Measurements from ENCODE around the gene CTNNA2. TPM values are rescaled to one million over a fixed set of nuclear protein-coding genes. Genes with fewer than 3 reads are reported as not detected.

CTNNA2 gene
- total RNA-seq, 2 experiments from 2014 or later = not detected

DNA sequence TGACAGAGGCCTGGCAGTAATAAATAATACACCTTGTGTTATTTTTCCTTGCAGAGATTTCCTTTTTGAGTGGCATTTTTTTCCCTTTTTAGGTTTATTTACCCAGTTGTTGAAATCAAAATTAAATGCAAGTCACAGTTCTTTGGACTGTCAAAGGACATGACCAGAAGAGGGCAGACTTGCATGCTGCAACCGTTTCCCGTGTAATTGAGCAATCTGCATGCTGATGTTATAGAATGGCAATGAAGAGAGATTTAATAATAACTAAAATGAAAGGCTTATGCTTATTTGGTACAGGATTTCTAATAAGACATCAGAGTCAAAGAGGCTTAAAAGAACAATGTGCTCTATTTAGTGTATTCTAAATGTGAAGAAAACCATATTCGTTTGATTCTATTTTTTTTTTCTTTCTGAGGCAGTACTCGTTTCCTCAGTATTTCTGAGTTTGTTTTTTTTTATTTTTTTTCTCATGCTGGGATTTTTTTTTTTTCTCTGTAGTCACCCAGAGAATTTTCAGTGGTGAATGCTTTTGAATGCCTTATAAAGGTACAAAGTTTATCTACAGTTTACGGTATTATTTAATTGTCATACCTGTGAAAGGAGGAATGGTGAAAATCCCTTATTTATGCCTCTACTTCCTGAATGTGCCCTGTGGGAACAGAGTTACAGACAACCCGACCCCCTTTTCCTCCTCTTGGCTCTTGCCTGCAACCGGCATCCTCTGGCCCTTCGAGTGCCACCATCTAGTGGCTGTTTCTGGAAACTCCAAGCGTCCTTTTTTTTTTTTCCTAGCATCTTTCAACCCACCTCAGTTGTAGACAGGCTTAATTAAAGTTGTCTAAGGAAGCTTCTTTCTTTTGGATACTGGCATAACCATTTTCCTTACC, 423.2 kb downstream of the CTNNA2 start:
- ATAC-seq = no peak
- Mint-ChIP-seq H3K9me3 (ENCODE audit: low read depth) (no peaks in the 10 kb centered on the region), H3K27me3 (no peaks in the 10 kb centered on the region), H3K36me3 (no peaks in the 10 kb centered on the region), H3K27ac (no peak overlapping the region), H3K4me3 (no peak overlapping the region), H3K4me1 (no peaks in the 10 kb centered on the region)
- DNase-seq = no peak
- CTCF ChIA-PET = no interaction called here

DNA sequence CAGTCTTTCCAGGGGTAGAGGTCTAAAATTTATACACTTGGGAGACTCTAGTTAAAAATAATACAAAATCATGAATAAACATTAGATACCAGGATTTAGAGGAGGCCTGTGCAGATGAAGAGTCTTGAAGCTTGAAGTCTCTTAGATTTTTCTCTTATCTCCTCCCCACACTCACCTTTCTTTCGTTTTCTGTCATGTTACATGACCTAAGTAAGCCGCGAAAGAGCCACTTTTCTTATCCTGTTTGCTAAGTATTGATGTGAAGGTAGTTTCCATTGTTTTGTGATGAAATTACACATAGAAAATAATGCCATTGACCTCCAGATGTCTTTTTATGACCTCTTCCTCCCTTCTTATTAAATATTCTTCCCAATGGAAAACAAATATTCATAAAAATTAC, 423.9 kb downstream of the CTNNA2 start:
- Mint-ChIP-seq H3K4me3 (no peak overlapping the region), H3K27me3 (no peaks in the 10 kb centered on the region), H3K36me3 (no peaks in the 10 kb centered on the region), H3K9me3 (ENCODE audit: low read depth) (no peaks in the 10 kb centered on the region), H3K27ac (no peak overlapping the region), H3K4me1 (no peaks in the 10 kb centered on the region)
- CTCF ChIA-PET = no interaction called here
- no peak for ATAC-seq
- no peak for DNase-seq

DNA sequence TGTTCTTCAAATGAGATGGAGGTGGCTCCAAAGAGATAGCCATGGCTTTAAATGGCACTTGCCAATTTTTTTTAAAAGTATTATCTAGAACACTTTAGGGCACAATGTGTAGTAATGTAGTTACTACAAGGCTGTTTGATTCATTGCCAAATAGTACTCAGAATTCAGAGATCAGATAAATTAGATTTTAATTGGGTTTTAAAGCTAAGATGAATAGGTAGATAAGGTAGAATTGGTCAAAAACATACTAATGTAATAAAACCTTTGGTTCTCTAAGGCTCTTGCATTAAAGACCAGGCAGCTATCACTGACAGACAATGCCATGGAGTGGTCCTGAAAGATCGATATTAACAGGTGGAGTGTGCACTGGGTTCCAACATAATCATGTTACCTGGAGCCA, 425.8 kb downstream of the CTNNA2 start:
- DNase-seq (no peak), ATAC-seq (no peak)
- no peaks in the 10 kb centered on the region for H3K36me3 Mint-ChIP-seq
- no peaks in the 10 kb centered on the region for H3K4me1 Mint-ChIP-seq
- H3K4me3 Mint-ChIP-seq = no peak overlapping the region
- no peaks in the 10 kb centered on the region for H3K27me3 Mint-ChIP-seq
- CTCF ChIA-PET = no interaction called here
- no peaks in the 10 kb centered on the region for H3K9me3 Mint-ChIP-seq (ENCODE audit: low read depth)
- no peak overlapping the region for H3K27ac Mint-ChIP-seq

DNA sequence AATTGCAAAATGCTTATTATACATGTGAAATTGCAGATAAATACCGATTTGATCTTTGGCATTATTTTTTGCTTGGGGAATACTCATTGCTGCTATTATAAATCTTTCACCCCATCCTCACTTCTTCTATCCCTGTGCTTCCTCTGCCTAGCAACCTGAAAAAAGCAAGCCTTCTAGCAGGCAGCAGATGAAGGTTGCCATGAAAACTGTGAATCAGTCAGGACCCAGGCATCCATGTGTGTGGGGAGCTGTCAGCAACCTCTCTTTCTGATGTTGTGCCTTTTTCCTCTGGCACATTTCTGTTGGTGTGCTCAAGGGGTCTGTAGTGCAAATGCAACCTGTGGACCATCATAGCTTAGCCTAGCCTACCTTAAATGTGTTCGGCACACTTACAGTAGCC, 427.5 kb downstream of the CTNNA2 start:
- Mint-ChIP-seq H3K4me3 (no peak overlapping the region), H3K27me3 (no peaks in the 10 kb centered on the region), H3K4me1 (no peaks in the 10 kb centered on the region), H3K9me3 (ENCODE audit: low read depth) (no peaks in the 10 kb centered on the region), H3K36me3 (no peaks in the 10 kb centered on the region), H3K27ac (no peak overlapping the region)
- ATAC-seq (no peak), DNase-seq (no peak)
- CTCF ChIA-PET = no interaction called here

DNA sequence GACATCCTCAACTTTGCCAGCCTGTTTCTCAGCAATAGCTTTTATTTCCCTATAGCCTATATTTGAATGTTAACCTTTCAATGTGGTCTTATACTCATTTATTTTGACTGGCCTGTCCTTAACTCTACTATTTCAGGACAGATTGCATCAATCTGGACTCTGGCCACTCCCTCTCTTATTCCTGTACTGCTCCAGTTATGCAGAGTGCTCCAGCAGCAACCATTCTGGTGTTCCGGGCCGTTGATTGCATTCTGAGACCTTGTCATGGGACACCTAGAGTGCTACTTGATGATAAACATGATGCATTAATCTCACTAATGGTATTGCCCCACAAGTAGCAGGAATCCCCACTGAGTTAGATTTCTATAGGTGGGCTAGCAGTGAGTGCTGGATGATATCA, 428.3 kb downstream of the CTNNA2 start:
- no peak for ATAC-seq
- H3K27me3 Mint-ChIP-seq = no peaks in the 10 kb centered on the region
- no peaks in the 10 kb centered on the region for H3K4me1 Mint-ChIP-seq
- no peak overlapping the region for H3K27ac Mint-ChIP-seq
- no peaks in the 10 kb centered on the region for H3K9me3 Mint-ChIP-seq (ENCODE audit: low read depth)
- H3K36me3 Mint-ChIP-seq = no peaks in the 10 kb centered on the region
- no peak overlapping the region for H3K4me3 Mint-ChIP-seq
- DNase-seq = no peak
- CTCF ChIA-PET = no interaction called here

DNA sequence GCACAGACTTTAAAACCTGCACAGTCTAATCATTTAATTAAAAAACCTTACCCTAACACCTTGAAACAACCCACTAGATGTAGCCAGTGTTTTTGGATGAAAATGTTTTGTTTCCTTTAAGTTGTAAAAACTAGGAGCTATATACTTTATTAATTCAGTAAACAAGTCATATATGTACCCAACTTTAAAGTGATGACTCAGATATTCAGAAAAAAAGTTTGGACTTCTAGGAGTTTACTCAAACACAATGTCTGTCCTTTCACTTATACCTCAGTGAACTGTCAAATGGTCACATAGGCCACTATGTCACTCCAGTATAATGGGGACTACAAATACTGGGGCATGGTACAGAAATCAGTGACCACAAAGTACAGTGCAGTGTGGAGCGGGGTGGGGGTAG, 431.4 kb downstream of the CTNNA2 start:
- no peaks in the 10 kb centered on the region for H3K36me3 Mint-ChIP-seq

DNA sequence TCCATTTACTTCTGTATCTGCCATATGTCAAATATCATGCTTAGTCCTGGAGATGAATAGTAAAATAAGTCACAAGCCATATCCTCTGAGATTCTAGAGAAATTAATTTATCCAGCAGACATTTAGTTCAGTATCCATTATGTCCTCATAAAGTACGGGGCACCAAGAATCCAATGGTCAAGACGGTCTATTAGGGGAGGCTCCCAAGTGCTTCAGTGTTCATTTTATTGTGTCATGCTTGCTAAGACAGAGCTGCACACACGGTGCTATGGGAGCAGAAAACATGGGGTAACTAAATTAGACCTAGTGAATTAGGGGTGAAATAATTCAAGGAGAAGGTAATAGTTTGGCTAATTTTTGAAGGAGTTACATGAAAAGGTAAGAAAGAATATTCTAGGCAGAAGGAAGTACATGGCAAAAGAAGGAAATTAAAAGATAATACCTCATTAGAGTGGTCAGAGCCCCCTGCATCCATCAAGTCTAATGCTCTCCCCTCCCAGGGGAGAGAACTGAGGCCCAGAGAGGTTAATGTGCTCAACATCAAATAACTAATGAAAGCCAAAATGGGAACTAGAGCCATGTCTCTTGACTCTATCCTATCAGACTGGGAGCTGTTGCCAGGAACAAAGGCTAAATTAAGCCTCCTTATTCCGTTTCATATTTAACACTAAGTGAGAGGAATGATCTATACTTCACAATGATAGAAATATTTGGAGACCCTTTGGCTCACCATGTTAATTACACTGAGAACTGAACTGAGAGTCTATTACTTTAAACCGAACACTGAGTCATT, 433.0 kb downstream of the CTNNA2 start:
- H3K4me1 Mint-ChIP-seq = no peaks in the 10 kb centered on the region
- no peak for DNase-seq
- no peaks in the 10 kb centered on the region for H3K36me3 Mint-ChIP-seq
- no peak overlapping the region for H3K4me3 Mint-ChIP-seq
- ATAC-seq = no peak
- CTCF ChIA-PET = no interaction called here
- no peaks in the 10 kb centered on the region for H3K27me3 Mint-ChIP-seq
- no peak overlapping the region for H3K27ac Mint-ChIP-seq
- H3K9me3 Mint-ChIP-seq (ENCODE audit: low read depth) = no peaks in the 10 kb centered on the region

More for the DNA sequence above, 431.4 kb downstream of the CTNNA2 start:
- H3K9me3 Mint-ChIP-seq (ENCODE audit: low read depth) = no peaks in the 10 kb centered on the region
- no peak for ATAC-seq
- CTCF ChIA-PET = no interaction called here
- no peak for DNase-seq
- H3K27ac Mint-ChIP-seq = no peak overlapping the region
- no peaks in the 10 kb centered on the region for H3K27me3 Mint-ChIP-seq
- no peaks in the 10 kb centered on the region for H3K4me1 Mint-ChIP-seq
- no peak overlapping the region for H3K4me3 Mint-ChIP-seq

DNA sequence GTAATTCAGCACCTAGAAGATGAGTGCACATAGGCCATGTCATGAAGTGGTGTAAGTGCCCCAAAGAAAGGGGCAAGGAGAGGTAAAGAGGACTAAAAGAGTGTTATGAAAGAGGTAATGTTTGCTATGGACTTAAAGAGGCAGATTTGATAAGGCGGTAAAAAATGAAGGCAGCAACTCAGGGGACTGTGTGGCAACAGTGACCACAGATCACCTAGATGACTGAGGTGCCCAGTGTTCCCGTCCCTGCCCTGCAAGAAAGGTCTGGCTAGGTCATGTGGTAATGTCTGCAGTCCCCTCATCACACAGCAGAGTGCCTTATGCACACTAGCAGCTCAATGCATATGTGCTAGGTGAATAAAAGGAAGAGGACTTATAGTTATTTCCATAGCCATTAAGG, 434.9 kb downstream of the CTNNA2 start:
- ATAC-seq = no peak
- H3K4me3 Mint-ChIP-seq = no peak overlapping the region
- H3K4me1 Mint-ChIP-seq = no peaks in the 10 kb centered on the region
- no peaks in the 10 kb centered on the region for H3K27me3 Mint-ChIP-seq
- H3K9me3 Mint-ChIP-seq (ENCODE audit: low read depth) = no peaks in the 10 kb centered on the region
- CTCF ChIA-PET = no interaction called here
- DNase-seq = no peak
- no peak overlapping the region for H3K27ac Mint-ChIP-seq
- H3K36me3 Mint-ChIP-seq = no peaks in the 10 kb centered on the region

DNA sequence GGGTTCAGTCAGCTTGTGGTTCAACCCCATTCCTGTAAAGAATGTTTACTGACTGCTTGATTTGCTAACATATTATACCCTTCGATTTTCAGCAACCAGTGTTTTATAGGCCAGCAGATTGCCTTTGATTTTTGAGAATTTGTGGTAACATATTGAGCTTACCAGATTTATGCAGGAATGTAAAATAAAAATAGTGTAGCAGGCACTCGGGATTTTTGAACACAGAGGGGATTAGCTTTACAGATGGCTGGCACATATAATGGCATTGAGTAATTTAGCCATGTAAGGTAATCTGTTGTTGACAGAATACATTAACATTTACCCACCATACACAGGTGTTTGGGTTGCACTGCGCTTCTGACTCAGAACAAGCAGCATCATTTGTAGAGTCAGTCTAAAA, 437.7 kb downstream of the CTNNA2 start:
- DNase-seq (no peak), ATAC-seq (no peak)
- H3K9me3 Mint-ChIP-seq (ENCODE audit: low read depth) = peaks cover 3% of the 10 kb centered on the region
- H3K27ac Mint-ChIP-seq = no peak overlapping the region
- H3K36me3 Mint-ChIP-seq = no peaks in the 10 kb centered on the region
- no peaks in the 10 kb centered on the region for H3K27me3 Mint-ChIP-seq
- CTCF ChIA-PET = no interaction called here
- H3K4me1 Mint-ChIP-seq = no peaks in the 10 kb centered on the region
- H3K4me3 Mint-ChIP-seq = no peak overlapping the region

DNA sequence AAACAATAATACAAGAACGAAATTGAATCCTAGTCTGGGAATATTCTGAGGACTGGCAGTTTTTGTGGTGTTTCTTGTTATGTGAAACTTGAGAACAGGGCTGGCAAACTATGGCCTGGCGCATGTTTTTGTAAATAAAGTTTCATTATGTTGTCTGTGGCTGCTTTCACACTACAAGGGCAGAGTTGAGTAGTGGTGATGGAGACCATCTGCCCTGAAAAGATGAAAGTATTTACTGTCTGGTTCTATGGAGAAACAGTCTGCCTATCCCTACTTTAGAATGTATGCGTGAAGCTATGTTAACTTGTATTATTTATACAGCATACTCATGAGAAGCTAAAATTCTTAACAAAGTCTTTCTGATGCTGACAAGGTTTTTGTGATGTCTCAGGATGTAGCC, 439.8 kb downstream of the CTNNA2 start:
- Mint-ChIP-seq H3K27me3 (no peaks in the 10 kb centered on the region), H3K27ac (no peak overlapping the region), H3K4me3 (no peak overlapping the region), H3K4me1 (no peaks in the 10 kb centered on the region), H3K9me3 (ENCODE audit: low read depth) (peaks cover 3% of the 10 kb centered on the region), H3K36me3 (no peaks in the 10 kb centered on the region)
- CTCF ChIA-PET = no interaction called here
- ATAC-seq (no peak), DNase-seq (no peak)

DNA sequence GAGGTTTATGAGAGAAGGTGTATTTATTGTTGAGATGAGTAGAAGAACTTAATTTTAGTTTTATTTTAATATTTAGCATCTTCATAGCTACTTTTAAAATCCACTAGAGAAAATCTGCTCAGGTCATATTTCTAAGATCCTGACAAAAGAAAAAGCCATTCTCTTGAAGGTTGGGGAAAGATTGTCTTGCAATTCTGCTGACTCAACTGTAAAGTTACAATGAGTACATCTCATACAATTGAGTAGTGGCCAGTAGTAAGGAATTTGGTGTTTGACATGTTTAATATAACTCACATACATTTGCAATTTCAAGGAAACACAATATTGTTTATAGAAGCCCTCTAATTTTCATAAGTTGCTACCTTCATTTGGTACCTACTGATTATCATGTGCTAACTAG, 447.2 kb downstream of the CTNNA2 start:
- CTCF ChIA-PET = no interaction called here
- Mint-ChIP-seq H3K9me3 (ENCODE audit: low read depth) (peaks cover 2% of the 10 kb centered on the region), H3K27ac (no peak overlapping the region), H3K4me1 (no peaks in the 10 kb centered on the region), H3K27me3 (no peaks in the 10 kb centered on the region), H3K4me3 (no peak overlapping the region), H3K36me3 (no peaks in the 10 kb centered on the region)
- DNase-seq (no peak), ATAC-seq (no peak)

DNA sequence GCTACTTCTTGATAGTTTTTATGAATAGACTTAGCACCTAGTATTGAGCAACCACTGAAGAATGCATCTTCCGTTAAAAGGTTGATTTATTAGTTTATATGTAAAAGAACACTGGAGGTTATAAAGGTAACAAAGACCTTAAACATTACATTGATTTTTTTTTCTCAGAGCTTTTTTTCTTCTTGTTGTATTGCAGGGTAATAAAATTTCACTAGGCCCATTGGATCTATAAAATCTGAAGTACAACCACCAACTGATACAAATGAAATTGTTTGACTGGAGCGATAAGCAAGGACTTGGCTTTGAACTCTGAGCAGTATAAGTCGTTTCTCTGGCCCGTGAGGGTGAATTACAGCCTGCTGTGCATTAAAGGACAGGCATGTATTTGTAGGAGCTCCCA, 447.7 kb downstream of the CTNNA2 start:
- DNase-seq = no peak
- no peak overlapping the region for H3K4me3 Mint-ChIP-seq
- H3K9me3 Mint-ChIP-seq (ENCODE audit: low read depth) = peaks cover 2% of the 10 kb centered on the region
- no peaks in the 10 kb centered on the region for H3K36me3 Mint-ChIP-seq
- CTCF ChIA-PET = no interaction called here
- no peak overlapping the region for H3K27ac Mint-ChIP-seq
- no peaks in the 10 kb centered on the region for H3K4me1 Mint-ChIP-seq
- no peak for ATAC-seq
- no peaks in the 10 kb centered on the region for H3K27me3 Mint-ChIP-seq

DNA sequence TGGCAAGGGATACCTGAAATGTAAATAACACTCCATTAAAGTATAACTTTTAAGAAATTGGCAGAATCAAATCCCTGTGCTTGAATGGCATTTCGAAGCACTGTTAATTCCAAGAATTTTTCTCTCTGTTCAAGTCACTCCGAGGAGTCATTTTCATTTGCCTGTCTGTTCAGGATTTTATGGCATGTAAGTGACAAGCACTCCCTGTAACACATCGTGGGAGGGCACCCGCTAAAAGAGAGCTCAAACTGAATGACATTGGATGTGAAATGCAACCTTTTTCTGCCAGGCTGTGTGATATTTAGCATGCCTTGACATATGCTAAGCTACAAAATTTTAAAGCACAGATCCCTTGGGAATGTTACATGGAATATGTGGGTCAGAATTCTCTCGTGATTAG, 452.1 kb downstream of the CTNNA2 start:
- H3K27ac Mint-ChIP-seq = no peak overlapping the region
- no peak for ATAC-seq
- H3K9me3 Mint-ChIP-seq (ENCODE audit: low read depth) = peaks cover 2% of the 10 kb centered on the region
- no peaks in the 10 kb centered on the region for H3K27me3 Mint-ChIP-seq
- DNase-seq = no peak
- H3K4me1 Mint-ChIP-seq = no peaks in the 10 kb centered on the region
- CTCF ChIA-PET = no interaction called here
- no peaks in the 10 kb centered on the region for H3K36me3 Mint-ChIP-seq
- H3K4me3 Mint-ChIP-seq = no peak overlapping the region

DNA sequence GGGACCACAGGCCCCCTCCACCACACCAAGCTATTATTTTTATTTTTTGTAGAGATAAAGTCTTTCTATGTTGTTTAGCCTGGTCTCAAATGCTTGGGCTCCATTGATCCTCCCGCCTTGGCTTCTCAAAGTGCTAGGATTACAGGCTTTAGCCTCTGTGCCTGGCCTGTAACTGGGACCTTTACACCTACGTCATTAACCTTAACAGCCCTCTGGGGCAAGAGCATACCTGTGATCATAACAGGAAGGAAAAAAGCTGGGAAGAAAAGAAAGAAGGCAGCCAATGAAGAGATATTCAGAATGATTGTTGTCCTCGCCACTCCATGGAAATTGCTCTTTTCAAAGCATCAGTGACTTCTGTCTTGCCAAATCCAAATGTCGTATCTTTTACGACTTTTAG, 453.5 kb downstream of the CTNNA2 start:
- CTCF ChIA-PET = no interaction called here
- no peak for DNase-seq
- H3K27me3 Mint-ChIP-seq = no peaks in the 10 kb centered on the region

More for the DNA sequence above, 453.5 kb downstream of the CTNNA2 start:
- ATAC-seq = no peak
- no peaks in the 10 kb centered on the region for H3K4me1 Mint-ChIP-seq
- H3K36me3 Mint-ChIP-seq = no peaks in the 10 kb centered on the region
- H3K27ac Mint-ChIP-seq = no peak overlapping the region
- H3K4me3 Mint-ChIP-seq = no peak overlapping the region
- peaks cover 2% of the 10 kb centered on the region for H3K9me3 Mint-ChIP-seq (ENCODE audit: low read depth)
